Esophagus muscularis mucosa (tissue), 4 donors: Measurements from ENCODE around the gene SRY.

Experiments
- EP300 ChIP-seq: sonication (generic); formaldehyde crosslinking; IDR thresholded peaks from one replicate; pipeline ENCODE4 v1.6.1; 2017; ENCODE audit warnings: antibody characterized with exemption
- POLR2A ChIP-seq: fragments of 450-650 bp; IDR thresholded peaks from one replicate; pipeline ENCODE4 v1.6.1; 2017; ENCODE audit warnings: antibody characterized with exemption, moderate library complexity, mild to moderate bottlenecking, low read depth
- POLR2AphosphoS5 ChIP-seq, 2 donors: sonication (generic); formaldehyde crosslinking; IDR thresholded peaks; one replicate each; pipeline ENCODE4 v1.6.1; 2017; ENCODE audit warnings: antibody characterized with exemption in 2 of 2
- TF ChIP-seq, protein P1 (sequence below), 3 experiments: fragments of 200-600 bp in 2 of 3; fragments of 450-650 bp in 1 of 3; sonication (generic) in 2 of 3; IDR thresholded peaks; one replicate each; pipeline ENCODE4 v1.5.1; 2017 to 2019; ENCODE audit warnings: antibody characterized with exemption in 3 of 3, mild to moderate bottlenecking in 2 of 3, moderate library complexity in 1 of 3

DNA sequence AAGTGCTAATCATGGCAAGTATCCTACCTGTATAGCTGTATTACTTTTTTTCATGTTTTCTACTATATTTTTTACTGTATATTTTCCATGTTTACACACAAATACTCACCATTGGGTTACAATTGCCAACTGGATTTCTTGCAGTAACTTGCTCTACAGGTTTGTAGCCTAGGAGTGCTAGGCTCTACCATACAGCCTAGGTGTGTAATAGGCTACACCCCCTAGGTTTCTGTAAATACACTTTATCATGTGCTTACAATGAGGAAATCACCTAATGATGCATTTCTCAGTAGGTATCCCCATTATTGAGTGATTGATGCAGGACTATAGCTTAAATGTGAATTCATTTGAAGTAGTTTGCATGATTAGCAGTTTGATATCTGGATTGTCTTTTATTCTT lies 10.5 kb upstream of the SRY start:
- TF ChIP-seq, protein P1, sequence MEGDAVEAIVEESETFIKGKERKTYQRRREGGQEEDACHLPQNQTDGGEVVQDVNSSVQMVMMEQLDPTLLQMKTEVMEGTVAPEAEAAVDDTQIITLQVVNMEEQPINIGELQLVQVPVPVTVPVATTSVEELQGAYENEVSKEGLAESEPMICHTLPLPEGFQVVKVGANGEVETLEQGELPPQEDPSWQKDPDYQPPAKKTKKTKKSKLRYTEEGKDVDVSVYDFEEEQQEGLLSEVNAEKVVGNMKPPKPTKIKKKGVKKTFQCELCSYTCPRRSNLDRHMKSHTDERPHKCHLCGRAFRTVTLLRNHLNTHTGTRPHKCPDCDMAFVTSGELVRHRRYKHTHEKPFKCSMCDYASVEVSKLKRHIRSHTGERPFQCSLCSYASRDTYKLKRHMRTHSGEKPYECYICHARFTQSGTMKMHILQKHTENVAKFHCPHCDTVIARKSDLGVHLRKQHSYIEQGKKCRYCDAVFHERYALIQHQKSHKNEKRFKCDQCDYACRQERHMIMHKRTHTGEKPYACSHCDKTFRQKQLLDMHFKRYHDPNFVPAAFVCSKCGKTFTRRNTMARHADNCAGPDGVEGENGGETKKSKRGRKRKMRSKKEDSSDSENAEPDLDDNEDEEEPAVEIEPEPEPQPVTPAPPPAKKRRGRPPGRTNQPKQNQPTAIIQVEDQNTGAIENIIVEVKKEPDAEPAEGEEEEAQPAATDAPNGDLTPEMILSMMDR (IDR thresholded peaks at IDR 0.05) = no peak
- TF ChIP-seq POLR2A (no peak), POLR2AphosphoS5 (IDR thresholded peaks at IDR 0.05) (no peak), EP300 (no peak)
